Pancreas (tissue), 10 donors: Measurements from ENCODE around the gene TENM4. TPM values are rescaled to one million over a fixed set of nuclear protein-coding genes. Genes with fewer than 3 reads are reported as not detected.

Source experiments
- ATAC-seq, 4 donors: fragments of 200-7000 bp; cut with Tn5 transposase; one replicate each; pipeline versions ENCODE4 v1.8.0 to v1.9.1; 2020; ENCODE audit warnings: mild to moderate bottlenecking in 4 of 4, moderate library complexity in 4 of 4
- DNase-seq, 6 donors: peaks; one replicate each; pipeline ENCODE4 v3.0.0-alpha.2; 2020
- FAIRE-seq: peaks from 2 replicates; lab custom pipeline; 2012; peaks lifted over from hg19 to GRCh38; lab: Jason Lieb, UNC
- H3K27ac ChIP-seq, 4 donors: fragments of 200-600 bp; sonication (generic); 1 replicate in 3 of 4; 2 replicates in 1 of 4; pipeline versions ENCODE4 v1.5.0 to v1.8.0; 2020
- H3K27me3 ChIP-seq, 4 donors: fragments of 200-600 bp; one replicate each; pipeline ENCODE4 v1.8.0; 2021
- H3K36me3 ChIP-seq, 3 donors: fragments of 200-600 bp; sonication (generic) in 1 of 3; one replicate each; pipeline versions ENCODE4 v1.5.0 to v1.8.0; 2020 to 2021
- H3K4me1 ChIP-seq, 3 donors: fragments of 200-600 bp; one replicate each; pipeline ENCODE4 v1.8.0; 2021
- H3K4me3 ChIP-seq, 4 donors: fragments of 200-600 bp; sonication (generic) in 2 of 4; one replicate each; pipeline versions ENCODE4 v1.5.0 to v1.8.0; 2020 to 2021
- H3K9me3 ChIP-seq, 4 donors: fragments of 200-600 bp; one replicate each; pipeline ENCODE4 v1.8.0; 2021
- WGBS, 2 donors: extraction: QIAGEN DNeasy Blood & Tissue Kit; methylation state at CpG; one replicate each; pipeline ENCODE4 v1.1.7; 2013; 5-methylcytosine and 5-hydroxymethylcytosine counted together
- intact Hi-C, 3 donors: fragments of 100-400 bp; cut with DNase I; formaldehyde crosslinking; loops; one replicate each; pipeline versions ENCODE4 v1.11.1 to v1.14.2; 2022
- polyA plus RNA-seq, 2 donors: library from polyadenylated mRNA; stranded (reverse); fragments of 200-250 nt; gene quantifications; one replicate each; pipeline ENCODE4 v1.2.3, GENCODE V29; 2013
- total RNA-seq, 6 donors: library from RNA; stranded (reverse); fragmentation: NEBNext Ultra II Directional in 4 of 6; extraction: Animal tissue kit (Norgen Biotek cat#: 25700) in 4 of 6; gene quantifications; one replicate each; pipeline versions ENCODE4 v1.2.1 to v1.2.4, GENCODE V29; 2021 to 2023
- TF ChIP-seq, protein P1 (sequence below), 4 donors: fragments of 200-600 bp; sonication (generic) in 3 of 4; IDR thresholded peaks; one replicate each; pipeline versions ENCODE4 v1.5.0 to v1.8.0; 2021; ENCODE audit warnings: antibody characterized with exemption in 4 of 4
- donor health status: healthy with polysubstance abuse.
- donor health status: DM: no; HTN: no; CAD: no; lungs with moderate emphysema.
- donor health status: DM: no; HTN: no; CAD: no.
- donor health status: control.
- donor health status: control.
- donor health status: Bipolar disorder and iron deficiency.
- donor health status: DM: yes; HTN: yes; CAD: no.
- donor health status: DM: no; HTN: no; CAD: no.
- donor health status: DM: no; HTN: no; CAD: no.
- donor health status: DM: yes; HTN: yes; CAD: no.

TENM4 gene
- total and polyA plus RNA-seq, 8 donors: 0.37 to 6.8 (median 1.3) TPM

DNA sequence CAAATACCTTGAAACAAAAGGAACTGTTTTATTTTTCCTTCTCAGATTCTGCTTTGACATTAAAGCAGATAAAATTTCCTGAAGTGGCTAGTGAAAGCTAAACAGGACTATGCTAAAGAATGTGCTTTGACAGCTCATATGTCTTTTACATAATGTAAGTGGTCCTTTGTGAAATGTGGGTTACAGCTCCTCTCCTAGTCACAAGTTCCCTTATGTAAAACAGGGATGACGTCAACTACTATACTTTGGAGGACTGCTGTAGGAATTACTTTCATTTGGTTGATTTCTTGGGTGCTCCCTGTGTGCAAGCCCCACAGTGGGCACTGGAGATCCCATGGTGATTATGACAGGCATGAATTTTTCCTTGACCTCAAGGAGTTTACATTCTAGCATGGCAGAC is 649.6 kb downstream of the TENM4 start:
- Histone ChIP-seq H3K27ac (no peak overlapping the region), H3K9me3 (no peaks in the 10 kb centered on the region), H3K27me3 (no peaks in the 10 kb centered on the region), H3K36me3 (no peaks in the 10 kb centered on the region), H3K4me3 (no peak overlapping the region), H3K4me1 (peaks cover 0 to 9% (median 3%) of the 10 kb centered on the region in 3 donors)
- DNase-seq: no peak
- no peak for ATAC-seq
- WGBS, 2 donors: 97 to 99% methylated on average over 1 of the region's 1 CpG
- TF ChIP-seq, protein P1, sequence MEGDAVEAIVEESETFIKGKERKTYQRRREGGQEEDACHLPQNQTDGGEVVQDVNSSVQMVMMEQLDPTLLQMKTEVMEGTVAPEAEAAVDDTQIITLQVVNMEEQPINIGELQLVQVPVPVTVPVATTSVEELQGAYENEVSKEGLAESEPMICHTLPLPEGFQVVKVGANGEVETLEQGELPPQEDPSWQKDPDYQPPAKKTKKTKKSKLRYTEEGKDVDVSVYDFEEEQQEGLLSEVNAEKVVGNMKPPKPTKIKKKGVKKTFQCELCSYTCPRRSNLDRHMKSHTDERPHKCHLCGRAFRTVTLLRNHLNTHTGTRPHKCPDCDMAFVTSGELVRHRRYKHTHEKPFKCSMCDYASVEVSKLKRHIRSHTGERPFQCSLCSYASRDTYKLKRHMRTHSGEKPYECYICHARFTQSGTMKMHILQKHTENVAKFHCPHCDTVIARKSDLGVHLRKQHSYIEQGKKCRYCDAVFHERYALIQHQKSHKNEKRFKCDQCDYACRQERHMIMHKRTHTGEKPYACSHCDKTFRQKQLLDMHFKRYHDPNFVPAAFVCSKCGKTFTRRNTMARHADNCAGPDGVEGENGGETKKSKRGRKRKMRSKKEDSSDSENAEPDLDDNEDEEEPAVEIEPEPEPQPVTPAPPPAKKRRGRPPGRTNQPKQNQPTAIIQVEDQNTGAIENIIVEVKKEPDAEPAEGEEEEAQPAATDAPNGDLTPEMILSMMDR (IDR thresholded peaks at IDR 0.05): no peak
- no peak for FAIRE-seq
- intact Hi-C loops: no loop called here

DNA sequence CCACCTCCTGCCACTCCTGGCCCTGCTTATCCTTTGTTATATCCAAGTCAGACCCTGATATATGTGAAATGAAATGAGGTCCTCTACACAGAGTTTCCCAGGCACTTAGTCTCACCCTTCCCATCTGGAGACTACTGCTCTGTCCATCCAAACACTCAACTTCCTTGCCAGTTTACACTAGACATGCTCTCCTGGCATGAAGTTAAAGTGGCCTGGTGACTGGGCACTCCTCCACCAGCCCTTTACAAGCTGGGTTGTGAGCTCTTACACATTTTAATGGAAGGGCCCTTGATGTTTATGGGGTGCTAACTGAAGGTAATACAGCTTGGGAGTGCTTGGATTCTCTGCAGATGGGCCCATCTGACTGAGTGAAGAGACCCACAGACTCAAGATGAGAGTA is 650.0 kb downstream of the TENM4 start:
- ATAC-seq (no peak), FAIRE-seq (no peak), DNase-seq (no peak)
- no peak overlapping the region for H3K4me3 ChIP-seq
- peaks cover 0 to 4% (median 0%) of the 10 kb centered on the region in 3 donors for H3K4me1 ChIP-seq
- intact Hi-C loops: no loop called here
- H3K9me3 ChIP-seq: no peaks in the 10 kb centered on the region
- H3K36me3 ChIP-seq: no peaks in the 10 kb centered on the region
- TF ChIP-seq, protein P1 (IDR thresholded peaks at IDR 0.05): no peak
- H3K27ac ChIP-seq: no peak overlapping the region
- H3K27me3 ChIP-seq: no peaks in the 10 kb centered on the region

DNA sequence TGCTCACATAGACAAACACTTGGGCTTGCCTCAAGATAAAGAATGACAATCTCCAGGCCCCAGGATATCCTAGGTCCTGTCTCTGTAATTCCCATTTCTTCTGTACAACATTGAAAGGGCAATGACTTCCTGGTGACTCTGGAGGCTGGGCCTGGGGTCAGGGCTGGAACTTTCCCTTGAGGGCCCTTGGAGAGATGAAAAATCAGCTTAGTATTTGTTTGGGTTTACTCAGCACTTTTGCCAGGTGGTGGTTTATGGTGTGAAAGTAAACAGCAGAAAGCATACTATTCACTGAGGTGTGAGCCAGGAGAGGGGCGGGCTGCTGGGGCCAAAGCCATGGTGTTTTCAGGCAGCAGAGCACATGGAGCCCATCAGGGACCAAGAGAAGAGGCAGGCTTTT is 651.5 kb downstream of the TENM4 start:
- Histone ChIP-seq H3K4me3 (no peak overlapping the region), H3K4me1 (peaks cover 0 to 3% (median 0%) of the 10 kb centered on the region in 3 donors), H3K36me3 (no peaks in the 10 kb centered on the region), H3K9me3 (no peaks in the 10 kb centered on the region), H3K27me3 (no peaks in the 10 kb centered on the region), H3K27ac (no peak overlapping the region)
- ATAC-seq: peak; percentile 68 to 85 (median 79)
- FAIRE-seq: no peak
- intact Hi-C loops: no loop called here
- TF ChIP-seq, protein P1 (IDR thresholded peaks at IDR 0.05): no peak
- 64 to 78% methylated on average over 1 of the region's 1 CpG for WGBS, 2 donors
- DNase-seq: peak in 2 of 6 donors; percentile 26 to 39

DNA sequence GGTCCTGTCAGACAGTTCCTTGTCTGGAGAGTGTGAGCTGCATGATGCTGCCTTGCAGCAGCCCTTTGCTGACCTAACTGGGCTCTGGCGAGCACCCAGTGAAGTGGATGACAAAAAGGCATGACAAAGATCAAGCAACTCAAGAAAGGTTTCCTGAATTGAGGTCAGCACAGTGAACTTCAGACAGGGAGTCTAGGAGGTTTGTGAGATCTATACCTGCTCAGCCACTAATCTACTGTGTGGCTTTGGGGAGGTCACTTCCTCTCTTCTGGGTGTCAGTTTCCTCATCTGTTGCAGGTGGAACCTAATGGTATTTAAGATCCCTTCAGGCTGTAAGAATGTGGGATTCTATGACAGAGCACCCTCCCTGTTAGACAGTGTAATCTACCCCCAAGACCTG is 652.3 kb downstream of the TENM4 start:
- intact Hi-C loops: no loop called here
- WGBS, 2 donors: 86 to 96% methylated on average over 1 of the region's 1 CpG
- Histone ChIP-seq H3K27ac (no peak overlapping the region), H3K4me1 (peaks cover 0 to 3% (median 0%) of the 10 kb centered on the region in 3 donors), H3K27me3 (no peaks in the 10 kb centered on the region), H3K36me3 (no peaks in the 10 kb centered on the region), H3K4me3 (no peak overlapping the region), H3K9me3 (no peaks in the 10 kb centered on the region)
- DNase-seq (no peak), FAIRE-seq (no peak), ATAC-seq (no peak)
- TF ChIP-seq, protein P1 (IDR thresholded peaks at IDR 0.05): no peak

DNA sequence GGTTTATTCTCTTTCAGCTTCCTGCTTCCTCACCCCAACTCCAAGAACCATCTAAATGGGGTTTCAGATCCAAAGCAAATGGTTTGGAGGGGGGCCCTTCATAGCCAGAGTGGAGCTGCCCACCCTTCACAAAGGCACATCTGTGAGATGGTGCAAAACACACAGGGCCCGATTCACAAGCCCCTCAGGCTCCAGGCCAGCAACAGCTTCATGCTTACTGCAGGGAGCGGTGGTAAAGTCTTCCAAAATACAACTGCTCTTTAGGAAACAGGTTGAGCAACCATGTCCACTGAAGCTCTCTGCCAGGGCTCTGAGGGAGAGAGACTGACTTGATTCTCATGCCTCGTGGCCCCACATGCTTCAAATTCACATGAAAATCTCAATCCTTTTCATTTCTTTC is 653.1 kb downstream of the TENM4 start:
- FAIRE-seq (no peak), DNase-seq (no peak), ATAC-seq (no peak)
- Histone ChIP-seq H3K27ac (no peak overlapping the region), H3K9me3 (no peaks in the 10 kb centered on the region), H3K27me3 (no peaks in the 10 kb centered on the region), H3K4me1 (peaks cover 0 to 3% (median 0%) of the 10 kb centered on the region in 3 donors), H3K36me3 (no peaks in the 10 kb centered on the region), H3K4me3 (no peak overlapping the region)
- TF ChIP-seq, protein P1 (IDR thresholded peaks at IDR 0.05): no peak
- intact Hi-C loops: no loop called here
- 78 to 86% methylated on average over 3 of the region's 3 CpGs for WGBS, 2 donors
